Activated effector memory CD4-positive, alpha-beta T cell treated with anti-CD3 and anti-CD28 coated beads, Interleukin-2, amount 50 U/mL, for 16 hours (primary cell): Measurements from ENCODE around the gene TBC1D12.
"Not testable (repeated sequence)": the region's sequence is repeated elsewhere in the genome, so short reads cannot be mapped to it uniquely, and the experiment has no call there.

ENCODE experiments used
- DNase-seq: peaks from one replicate; pipeline ENCODE4 v3.0.0-alpha.2; 2020

Gene TBC1D12

GRCh38 chr10:94402204-94402842, at the start of gene TBC1D12:
TBC1D12 (plus strand) TSS chr10:94402541; CDS start chr10:94402614, 73 bp downstream.
- DNase-seq: peak; percentile 67

GRCh38 chr10:94353336-94353735, 49.0 kb upstream of the TBC1D12 start:
- DNase-seq: no peak

GRCh38 chr10:94355841-94356240, 46.5 kb upstream of the TBC1D12 start:
- DNase-seq: no peak

- DNase-seq: no peak
These were observed 45.1 kb upstream of the TBC1D12 start for GRCh38 chr10:94357193-94357592.

- DNase-seq: no peak
These were observed 43.9 kb upstream of the TBC1D12 start for GRCh38 chr10:94358480-94358879.

GRCh38 chr10:94361171-94361794, 41.1 kb upstream of the TBC1D12 start:
- DNase-seq: no peak

- DNase-seq: peak; percentile 100
These were observed 39.7 kb upstream of the TBC1D12 start, which contains the start of gene NOC3L for GRCh38 chr10:94362360-94363250. NOC3L (minus strand) TSS chr10:94362939; CDS start chr10:94362838, 101 bp downstream.

GRCh38 chr10:94363251-94363565, 39.1 kb upstream of the TBC1D12 start:
- DNase-seq: no peak

GRCh38 chr10:94364482-94364881, 37.9 kb upstream of the TBC1D12 start:
- no peak for DNase-seq

- no peak for DNase-seq
These were observed 36.0 kb upstream of the TBC1D12 start for GRCh38 chr10:94366382-94366781.

GRCh38 chr10:94370501-94370900, 31.8 kb upstream of the TBC1D12 start:
- DNase-seq: no peak

- no peak for DNase-seq
These were observed 27.0 kb upstream of the TBC1D12 start for GRCh38 chr10:94375374-94375773.

- no peak for DNase-seq
These were observed 25.5 kb upstream of the TBC1D12 start for GRCh38 chr10:94376865-94377264.

GRCh38 chr10:94383530-94383929, 18.8 kb upstream of the TBC1D12 start:
- no peak for DNase-seq

- DNase-seq: not testable (repeated sequence)
These were observed 16.6 kb upstream of the TBC1D12 start for GRCh38 chr10:94385733-94386132.

GRCh38 chr10:94392117-94392516, 10.2 kb upstream of the TBC1D12 start:
- DNase-seq: not testable (repeated sequence)

- DNase-seq: no peak
These were observed 4.6 kb upstream of the TBC1D12 start for GRCh38 chr10:94397549-94398370.

GRCh38 chr10:94398762-94399161, 3.6 kb upstream of the TBC1D12 start:
- no peak for DNase-seq

GRCh38 chr10:94402843-94403379, 570 bp downstream of the TBC1D12 start:
- no peak for DNase-seq

- peak; percentile 65 for DNase-seq
These were observed 1.3 kb downstream of the TBC1D12 start for GRCh38 chr10:94403380-94404213.

GRCh38 chr10:94405406-94405805, 3.1 kb downstream of the TBC1D12 start:
- no peak for DNase-seq

GRCh38 chr10:94407668-94408067, 5.3 kb downstream of the TBC1D12 start:
- no peak for DNase-seq
